Activated CD8-positive, alpha-beta memory T cell treated with anti-CD3 and anti-CD28 coated beads for 4 hours (primary cell): ENCODE measurements around the gene DDX31.
A peak's percentile ranks its signal among the peaks of the same experiment; 100 is the strongest.

ENCODE experiments used
- DNase-seq, 2 donors: peaks; one replicate each; pipeline ENCODE4 v3.0.0-alpha.2; 2020; ENCODE audit warnings: low read depth in 2 of 2

DDX31 gene

DNA sequence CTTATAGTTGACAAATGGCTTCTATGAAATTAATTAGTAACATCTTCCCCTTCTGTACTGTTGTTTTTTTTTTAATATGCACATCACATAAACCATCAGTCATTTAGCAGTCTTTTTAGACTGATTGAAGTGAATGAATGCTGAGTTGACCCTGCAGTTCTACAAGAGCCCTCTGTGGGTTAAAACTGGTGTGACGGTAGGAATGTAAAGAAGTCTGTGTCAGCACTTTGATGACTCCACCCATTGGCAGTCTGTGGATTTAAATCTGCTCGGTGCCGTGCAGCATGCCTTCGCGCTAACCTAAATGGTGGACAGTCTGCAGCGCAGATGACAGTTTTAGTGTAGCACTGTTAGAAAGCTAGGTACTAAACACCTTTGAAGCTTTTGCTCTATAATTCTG is 3.6 kb upstream of the DDX31 start:
- DNase-seq, result no peak

- no peak for DNase-seq
Observed at GRCh38 chr9:132672413-132672690, 2.6 kb upstream of the DDX31 start.

DNA sequence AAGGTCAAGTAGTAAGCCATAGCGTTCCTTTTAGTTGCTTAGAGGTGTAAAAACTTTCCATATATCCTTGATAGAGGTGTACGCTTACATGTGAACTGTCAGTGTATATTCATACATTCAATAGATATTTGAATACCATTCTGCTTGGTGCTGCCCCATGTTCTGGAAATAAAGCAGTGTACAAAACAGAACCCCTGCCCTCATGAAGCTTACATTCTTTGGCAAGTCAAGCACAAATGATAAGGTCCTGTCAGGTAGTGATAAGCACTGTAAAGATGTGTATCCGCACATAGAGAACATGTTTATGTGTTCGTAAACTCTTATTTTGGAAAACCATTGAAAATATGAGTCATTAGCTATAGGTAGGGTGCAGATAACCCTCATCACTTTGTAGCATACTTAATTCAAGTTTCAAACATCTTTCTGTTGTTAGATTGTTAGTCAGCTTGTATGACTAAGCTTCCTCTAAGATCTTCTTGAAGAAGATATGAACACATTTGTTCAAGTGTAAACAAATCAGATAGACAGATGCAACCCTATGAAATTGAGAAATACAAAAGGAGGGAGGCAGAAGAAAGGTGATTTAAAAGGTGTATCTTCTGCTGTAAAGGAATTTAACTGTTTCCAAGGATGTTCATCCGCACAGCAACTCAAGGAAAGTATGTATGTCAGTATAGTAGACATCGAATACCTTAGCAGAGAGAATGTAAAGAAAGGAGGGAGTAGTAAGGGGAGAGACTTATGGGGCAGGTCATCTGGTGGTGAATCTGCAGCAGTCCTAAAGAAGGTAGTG is 2.0 kb upstream of the DDX31 start:
- DNase-seq, result no peak

GRCh38 chr9:132670457-132671391 is 941 bp upstream of the DDX31 start, which contains the start of gene GTF3C4:
Gene GTF3C4 (plus strand): TSS chr9:132670464. CDS start chr9:132670599, 135 bp downstream.
- DNase-seq, result peak; percentile 5 to 30

DNA sequence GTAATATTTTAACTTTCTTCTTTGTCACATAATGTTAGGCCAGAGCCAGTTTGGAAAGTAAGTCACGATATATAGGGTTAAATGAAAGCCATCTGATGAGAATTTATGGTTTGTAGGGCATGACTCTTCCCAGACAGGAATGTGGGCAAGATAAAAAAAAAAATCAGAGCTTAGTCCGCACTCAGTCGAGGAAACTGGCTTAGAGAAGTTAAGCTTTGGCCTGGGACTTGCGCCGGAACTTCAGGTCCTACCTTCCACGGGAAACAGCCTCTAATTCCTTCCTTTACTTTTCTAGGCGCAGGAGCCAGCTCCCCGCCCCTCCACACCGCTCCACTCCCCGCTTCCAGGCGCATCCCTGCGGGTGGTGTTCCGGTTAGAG is 475 bp downstream of the DDX31 start:
- DNase-seq, result no peak

- DNase-seq, result no peak
Observed at GRCh38 chr9:132663851-132664250, 5.9 kb downstream of the DDX31 start.

DNA sequence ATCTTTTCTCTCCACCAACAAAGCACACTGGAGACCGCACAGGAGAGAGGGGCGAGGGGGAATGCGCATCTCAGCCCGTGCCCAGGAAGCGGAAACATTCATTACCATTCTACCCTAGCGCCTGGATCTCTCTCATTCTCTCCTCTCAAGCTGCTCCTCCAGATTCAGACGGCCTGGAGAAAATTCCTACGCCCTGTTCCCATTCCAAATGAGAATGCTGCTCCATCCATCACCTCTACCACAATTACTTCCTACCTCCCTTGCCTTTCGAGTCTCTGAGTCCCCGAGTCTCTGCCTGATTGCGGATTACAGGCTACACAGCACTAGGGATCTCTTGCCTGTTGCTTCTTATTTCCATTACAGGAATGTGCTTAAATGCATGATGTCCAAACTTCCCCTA is 6.7 kb downstream of the DDX31 start:
- no peak for DNase-seq

DNA sequence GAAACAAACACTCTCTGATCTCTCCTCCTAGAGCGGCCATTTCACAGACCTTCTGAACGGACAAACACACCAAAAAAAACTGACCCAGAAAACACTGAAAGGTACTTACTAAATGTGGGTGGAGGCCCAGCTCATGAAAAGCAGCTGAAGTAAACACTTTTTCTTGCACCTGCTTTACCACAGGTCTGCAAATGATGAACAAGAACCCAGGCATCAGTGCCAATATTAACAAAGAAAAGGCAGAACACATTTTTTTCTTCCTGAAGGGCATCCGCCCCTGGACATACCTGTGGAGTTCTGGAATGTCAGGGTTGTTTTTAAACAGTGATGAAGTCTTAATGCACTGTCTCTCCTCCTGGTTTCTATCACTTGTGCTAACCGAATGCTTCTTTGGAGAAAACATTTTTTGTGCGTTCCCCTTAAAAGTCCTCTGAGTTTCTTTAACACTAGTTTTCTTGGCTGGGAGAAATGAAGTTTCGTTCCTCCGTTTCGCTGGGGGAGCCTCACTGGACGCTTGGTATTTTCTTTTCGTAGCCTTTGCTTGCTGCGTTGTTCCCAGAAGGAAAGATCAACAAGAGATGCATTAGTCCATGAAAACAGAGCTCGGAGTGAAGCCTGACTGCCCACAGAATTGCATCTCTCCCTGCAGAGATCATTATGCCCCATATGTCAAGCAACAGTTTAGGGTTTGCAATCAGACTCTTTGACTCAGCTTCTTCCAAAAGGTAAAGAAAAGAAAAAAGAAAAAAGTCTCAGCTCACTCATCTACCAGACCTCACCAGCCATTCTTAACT is 7.4 kb downstream of the DDX31 start:
- no peak for DNase-seq

- DNase-seq, result no peak
Observed at GRCh38 chr9:132656299-132656698, 13.5 kb downstream of the DDX31 start.

DNA sequence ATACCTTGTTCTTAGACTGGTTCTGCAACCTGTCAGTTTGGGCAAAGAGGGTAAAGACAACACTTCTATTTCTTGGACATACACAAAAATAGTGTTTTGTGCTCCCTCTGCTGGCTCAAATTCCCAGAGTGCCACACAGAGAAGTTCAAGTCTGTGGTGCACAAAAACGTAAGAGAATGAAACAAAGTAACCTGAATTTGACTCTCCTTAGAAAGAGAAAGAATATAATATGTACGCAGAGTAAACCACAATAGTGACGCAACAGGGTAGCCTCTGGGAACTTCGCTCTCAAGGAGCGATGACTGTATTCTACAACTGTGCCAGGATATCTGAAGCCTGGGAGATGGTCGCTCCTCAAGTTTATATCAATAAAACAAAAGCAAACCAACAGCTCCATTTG is 18.5 kb downstream of the DDX31 start:
- DNase-seq, result no peak

GRCh38 chr9:132648685-132649084 is 21.1 kb downstream of the DDX31 start:
- no peak for DNase-seq

GRCh38 chr9:132648283-132648682 is 21.5 kb downstream of the DDX31 start:
- no peak for DNase-seq

GRCh38 chr9:132647806-132648205 is 22.0 kb downstream of the DDX31 start:
- DNase-seq, result no peak

DNA sequence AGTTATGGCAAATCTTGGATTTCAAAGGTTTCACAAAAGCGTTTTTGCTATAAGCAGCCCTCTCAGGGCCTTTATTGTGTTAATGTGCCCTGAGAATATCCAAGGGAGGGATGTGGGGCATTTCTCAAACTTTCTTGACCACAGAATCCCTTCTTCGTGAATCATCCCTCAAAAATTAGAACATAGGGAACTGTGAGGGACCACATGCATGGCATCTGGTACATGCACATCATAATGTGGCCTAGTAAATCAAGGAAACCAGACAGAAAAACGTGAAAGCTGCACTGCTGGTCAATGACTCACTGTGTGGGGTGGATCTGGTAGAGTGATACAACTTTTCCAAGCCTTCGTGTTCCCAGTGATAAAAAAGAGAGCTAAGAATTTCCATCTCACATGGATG is 22.4 kb downstream of the DDX31 start:
- no peak for DNase-seq

GRCh38 chr9:132646726-132647125 is 23.1 kb downstream of the DDX31 start:
- DNase-seq, result no peak

GRCh38 chr9:132645711-132646110 is 24.1 kb downstream of the DDX31 start:
- DNase-seq, result no peak

DNA sequence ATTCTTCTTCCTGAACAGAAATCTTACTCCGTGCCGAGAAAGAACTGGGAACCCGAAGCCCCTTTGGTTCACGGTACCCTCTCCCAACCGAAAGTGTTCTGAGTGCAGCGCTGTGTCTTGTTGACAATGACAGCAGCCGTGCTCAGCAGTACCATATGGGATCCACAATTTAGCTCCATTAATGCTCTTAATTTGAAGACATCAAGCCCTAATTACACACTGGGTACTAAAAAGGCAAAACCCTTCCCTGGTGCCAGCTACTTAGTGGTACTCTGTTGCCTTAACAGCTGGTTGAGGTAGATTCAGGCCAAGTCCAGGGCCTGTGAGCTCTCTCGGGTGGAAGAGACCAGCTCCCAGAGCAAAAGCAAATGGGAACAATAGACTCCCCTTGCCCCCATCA is 24.5 kb downstream of the DDX31 start:
- DNase-seq, result no peak

- no peak for DNase-seq
Observed at GRCh38 chr9:132644251-132644650, 25.5 kb downstream of the DDX31 start.

DNA sequence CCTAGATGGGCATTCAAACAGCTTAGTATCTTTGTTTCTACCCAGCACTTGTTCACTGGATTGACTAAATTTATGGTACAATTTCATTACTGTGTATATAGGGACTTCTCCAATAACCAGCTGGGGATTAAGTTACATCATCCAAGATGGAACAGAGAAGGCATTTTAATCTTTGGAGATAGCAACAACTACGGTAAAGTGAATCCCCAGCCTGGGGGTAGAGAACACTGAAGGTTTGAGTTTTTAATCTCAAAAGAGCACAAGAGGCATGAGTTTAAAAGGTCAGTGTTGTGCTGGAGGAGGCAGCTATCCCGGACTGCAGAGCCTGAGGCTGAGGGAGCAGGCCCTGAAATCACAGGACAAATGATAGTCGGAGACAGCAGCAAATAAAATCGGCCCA is 28.6 kb downstream of the DDX31 start:
- no peak for DNase-seq

GRCh38 chr9:132639322-132639721 is 30.5 kb downstream of the DDX31 start:
- no peak for DNase-seq

- DNase-seq, result no peak
Observed at GRCh38 chr9:132638240-132638639, 31.5 kb downstream of the DDX31 start.

GRCh38 chr9:132637801-132638200 is 32.0 kb downstream of the DDX31 start:
- DNase-seq, result no peak
